Activated gamma-delta T cell (primary cell): ENCODE data around the gene MTCL3.

Experiments
- DNase-seq: peaks from one replicate; lab custom pipeline; 2025; lab: John Stamatoyannopoulos, UW

Gene MTCL3

DNA sequence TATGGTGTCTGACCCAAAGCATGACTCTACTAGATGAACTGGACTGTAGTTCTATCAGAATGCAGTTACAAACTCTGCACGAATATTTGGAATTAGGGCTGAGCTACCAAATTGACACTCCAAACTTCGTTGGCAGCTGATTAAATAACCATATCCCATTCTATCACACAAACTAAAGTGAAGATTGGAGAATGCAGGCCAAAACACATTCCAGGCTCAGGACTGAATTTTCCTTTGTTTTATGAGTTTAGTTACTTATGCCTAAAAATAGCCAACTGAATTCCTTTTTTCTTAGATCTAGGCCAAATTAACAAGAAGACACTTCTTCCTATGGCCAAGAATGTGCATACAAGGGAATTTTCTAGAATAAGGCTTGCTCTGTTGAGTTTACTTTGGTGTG, 50.2 kb downstream of the MTCL3 start:
- no peak for DNase-seq

- no peak for DNase-seq
Observed at GRCh38 chr6:127466416-127466815, 52.7 kb downstream of the MTCL3 start.

DNA sequence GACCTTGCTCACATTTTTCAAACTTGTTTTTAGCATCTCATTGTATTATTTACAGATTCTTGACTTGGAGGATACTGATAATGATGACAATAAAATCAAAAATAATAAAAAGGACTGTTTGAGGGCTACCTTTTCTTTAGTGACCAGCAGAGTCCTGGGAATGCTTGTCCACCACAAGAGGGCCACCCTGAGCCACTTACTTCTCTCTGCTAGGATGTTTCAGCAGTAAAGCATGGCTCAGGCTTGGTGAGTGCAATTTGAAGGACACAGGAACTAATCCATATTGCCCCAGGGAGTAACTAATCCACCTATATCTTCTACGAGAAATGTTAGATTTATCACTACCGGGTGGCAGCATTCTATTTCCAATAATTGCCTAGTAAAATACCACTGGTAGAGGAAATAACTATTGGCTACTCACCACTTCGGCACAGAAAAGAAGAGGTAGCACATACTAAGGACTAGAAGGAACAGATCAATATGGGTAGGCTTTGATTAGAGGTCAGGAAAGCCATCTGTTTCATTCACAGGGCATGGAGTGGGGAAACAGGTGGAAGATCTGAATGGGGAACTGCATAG, 54.2 kb downstream of the MTCL3 start:
- DNase-seq = no peak

GRCh38 chr6:127464161-127464880, 54.8 kb downstream of the MTCL3 start:
- DNase-seq = no peak

DNA sequence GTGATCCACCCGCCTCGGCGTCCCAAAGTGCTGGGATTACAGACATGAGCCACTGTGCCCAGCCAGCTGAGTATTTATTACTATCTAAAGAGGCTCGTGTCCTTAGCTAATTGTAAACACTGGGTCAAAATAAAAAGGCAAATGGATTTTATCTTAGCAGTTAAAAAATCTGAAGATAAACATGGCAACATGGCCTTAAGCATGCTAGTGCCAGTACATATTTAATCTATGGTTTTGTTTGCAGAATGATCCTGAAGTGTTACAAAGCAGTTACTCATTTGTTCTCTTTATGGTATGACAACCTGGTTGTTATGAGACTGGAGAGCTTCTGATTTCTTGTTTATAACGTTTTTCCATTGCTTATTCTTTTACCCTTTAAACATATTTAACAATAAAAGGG, 56.1 kb downstream of the MTCL3 start:
- DNase-seq = no peak

- DNase-seq = no peak
Observed at GRCh38 chr6:127462376-127462775, 56.8 kb downstream of the MTCL3 start.

DNA sequence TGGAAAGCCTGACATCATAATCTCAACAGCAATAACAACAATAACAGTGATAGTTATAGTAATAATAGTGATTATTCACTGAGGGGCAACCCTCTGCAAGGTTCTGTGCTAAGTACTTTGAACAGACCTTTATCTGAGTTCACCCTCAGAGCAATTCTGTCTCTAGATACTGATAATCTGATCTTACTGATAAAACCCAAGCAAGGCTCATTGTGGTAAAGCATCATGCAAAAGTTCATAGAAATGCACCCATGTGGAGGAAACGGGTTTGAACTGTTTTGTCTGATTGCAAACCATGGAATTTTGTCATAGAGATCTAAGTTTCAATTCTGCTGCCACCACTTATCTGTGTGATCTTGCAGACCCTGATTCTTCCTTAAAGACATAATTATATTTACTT, 58.7 kb downstream of the MTCL3 start:
- DNase-seq = no peak

- DNase-seq = no peak
Observed at GRCh38 chr6:127459231-127459641, 59.9 kb downstream of the MTCL3 start, which contains the start of gene KIAA0408. Gene KIAA0408 (minus strand): TSS chr6:127459389. CDS start chr6:127453981, 5,408 bp downstream.

- DNase-seq = no peak
Observed at GRCh38 chr6:127458817-127459216, 60.3 kb downstream of the MTCL3 start.

GRCh38 chr6:127458222-127458621, 60.9 kb downstream of the MTCL3 start:
- DNase-seq = no peak

- no peak for DNase-seq
Observed at GRCh38 chr6:127457456-127458064, 61.6 kb downstream of the MTCL3 start.

DNA sequence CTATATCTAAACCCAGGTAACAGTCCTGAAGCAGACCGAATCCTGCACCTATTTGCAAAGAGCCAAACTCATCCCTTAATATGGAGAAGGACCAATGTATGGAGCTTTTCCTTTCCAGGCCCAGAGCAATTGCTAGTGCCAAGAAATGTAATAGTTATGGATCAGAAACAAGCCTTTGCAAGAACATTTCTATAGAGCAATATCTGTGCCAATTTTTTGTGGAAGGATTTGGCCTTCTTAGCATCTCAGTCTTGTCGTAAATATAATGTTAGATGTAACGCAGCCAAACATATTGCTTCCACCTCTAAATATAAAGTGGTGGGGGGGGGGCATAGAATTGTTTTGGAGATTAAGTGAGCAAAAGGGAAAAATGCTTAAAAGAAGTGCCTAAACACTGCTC, 62.7 kb downstream of the MTCL3 start:
- no peak for DNase-seq

GRCh38 chr6:127453845-127454619, 65.1 kb downstream of the MTCL3 start:
- no peak for DNase-seq

- no peak for DNase-seq
Observed at GRCh38 chr6:127452803-127453202, 66.3 kb downstream of the MTCL3 start.

GRCh38 chr6:127451388-127451787, 67.7 kb downstream of the MTCL3 start:
- DNase-seq = no peak

DNA sequence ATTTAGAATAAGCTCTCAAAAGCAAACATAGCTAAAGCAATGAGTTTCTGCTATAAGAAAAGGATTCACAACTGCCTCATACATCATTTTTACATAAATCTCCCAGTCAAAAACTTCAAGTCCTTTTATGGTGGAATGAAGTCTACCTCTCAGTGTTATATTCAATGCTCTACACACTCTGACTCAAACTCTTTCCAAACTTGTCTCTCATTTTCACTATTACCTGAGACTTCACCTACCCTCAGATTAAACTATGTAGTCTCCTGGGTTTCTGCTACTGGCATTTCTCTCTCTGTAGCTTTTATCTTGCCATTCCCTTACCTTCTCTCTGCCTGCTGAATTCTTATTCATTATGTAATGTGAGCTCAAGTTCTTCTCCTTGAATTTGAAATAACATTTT, 71.4 kb downstream of the MTCL3 start:
- no peak for DNase-seq

DNA sequence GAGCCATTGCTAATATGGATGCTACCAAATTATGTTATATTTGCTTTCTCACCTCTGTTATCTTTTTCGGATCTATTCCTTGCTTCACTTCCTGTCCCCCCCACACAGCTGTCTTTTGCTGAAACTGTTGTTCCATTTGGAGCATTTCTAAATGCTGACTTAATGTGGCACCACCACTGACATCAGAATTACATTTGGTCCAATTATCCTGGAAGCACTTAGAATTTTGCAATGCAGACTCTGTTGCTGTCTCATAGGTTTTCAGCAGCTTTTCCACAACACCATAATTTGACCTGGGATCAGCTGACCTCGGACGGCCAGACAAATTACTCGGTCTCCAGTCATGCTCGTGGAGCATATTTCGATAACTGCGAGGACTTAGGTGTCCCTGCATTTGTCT, 72.8 kb downstream of the MTCL3 start:
- DNase-seq = no peak

GRCh38 chr6:127441881-127442280, 77.3 kb downstream of the MTCL3 start:
- no peak for DNase-seq

GRCh38 chr6:127439718-127440117, 79.4 kb downstream of the MTCL3 start:
- DNase-seq = no peak

GRCh38 chr6:127436578-127437110, 82.5 kb downstream of the MTCL3 start:
- DNase-seq = no peak

DNA sequence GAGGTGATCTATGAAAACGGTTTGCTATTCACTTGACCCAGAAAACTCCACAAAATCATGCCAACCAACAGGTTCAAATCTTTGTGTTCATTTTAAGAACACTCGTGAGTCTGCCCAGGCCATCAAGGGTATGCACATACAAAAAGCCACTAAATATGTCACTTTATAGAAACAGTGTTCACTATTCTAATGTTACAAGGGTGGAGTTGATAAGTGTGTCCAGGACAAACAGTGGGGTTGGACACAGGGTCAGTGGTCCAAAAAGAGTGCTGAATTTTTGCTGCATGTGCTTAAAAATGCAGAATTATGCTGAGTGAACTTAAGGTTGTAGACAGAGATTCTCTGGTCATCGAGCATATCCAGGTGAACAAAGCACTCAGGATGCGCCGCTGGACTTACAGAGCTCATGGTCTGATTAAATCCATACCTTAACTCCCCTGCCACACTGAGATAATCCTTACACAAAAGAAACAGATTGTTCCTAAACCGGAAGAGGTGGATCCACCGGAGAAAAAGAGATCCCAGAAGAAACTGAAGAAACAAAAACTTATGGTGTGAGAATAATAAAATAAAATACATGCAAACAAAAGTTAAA, 83.4 kb downstream of the MTCL3 start:
- no peak for DNase-seq

DNA sequence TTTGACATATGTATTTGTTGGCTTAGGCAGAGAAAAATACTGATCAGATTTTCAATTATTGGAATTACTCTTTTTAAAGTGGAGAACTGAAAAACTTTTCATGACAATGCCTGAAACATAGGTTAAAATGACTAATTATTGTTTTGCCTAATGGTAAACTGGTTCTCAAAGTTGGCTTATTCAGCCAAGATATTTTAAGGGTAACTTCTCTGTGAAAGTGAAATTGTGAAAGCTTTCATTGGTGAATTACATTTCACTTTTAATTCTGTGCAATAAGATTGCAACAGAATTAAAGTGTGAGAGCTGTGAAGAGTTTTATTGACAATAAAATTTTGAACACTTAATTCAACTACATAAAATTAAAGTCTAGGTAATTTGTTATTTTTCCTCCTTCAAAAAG, 84.5 kb downstream of the MTCL3 start:
- DNase-seq = no peak
